AG09319 (cell line): ENCODE data around the gene USP34.
"Not testable (repeated sequence)": the region's sequence is repeated elsewhere in the genome, so short reads cannot be mapped to it uniquely, and the experiment has no call there.

ENCODE experiments used
- DNase-seq: peaks from one replicate; pipeline ENCODE4 v3.0.0-alpha.2; 2010; ENCODE audit warnings: low read depth; ENCODE audit errors: extremely low read depth
- TF ChIP-seq, protein P1 (sequence below): IDR thresholded peaks from 2 replicates; pipeline ENCODE4 v1.5.1; 2011; ENCODE audit warnings: low read depth, mild to moderate bottlenecking, inconsistent platforms, low read length, moderate library complexity

USP34 gene

DNA sequence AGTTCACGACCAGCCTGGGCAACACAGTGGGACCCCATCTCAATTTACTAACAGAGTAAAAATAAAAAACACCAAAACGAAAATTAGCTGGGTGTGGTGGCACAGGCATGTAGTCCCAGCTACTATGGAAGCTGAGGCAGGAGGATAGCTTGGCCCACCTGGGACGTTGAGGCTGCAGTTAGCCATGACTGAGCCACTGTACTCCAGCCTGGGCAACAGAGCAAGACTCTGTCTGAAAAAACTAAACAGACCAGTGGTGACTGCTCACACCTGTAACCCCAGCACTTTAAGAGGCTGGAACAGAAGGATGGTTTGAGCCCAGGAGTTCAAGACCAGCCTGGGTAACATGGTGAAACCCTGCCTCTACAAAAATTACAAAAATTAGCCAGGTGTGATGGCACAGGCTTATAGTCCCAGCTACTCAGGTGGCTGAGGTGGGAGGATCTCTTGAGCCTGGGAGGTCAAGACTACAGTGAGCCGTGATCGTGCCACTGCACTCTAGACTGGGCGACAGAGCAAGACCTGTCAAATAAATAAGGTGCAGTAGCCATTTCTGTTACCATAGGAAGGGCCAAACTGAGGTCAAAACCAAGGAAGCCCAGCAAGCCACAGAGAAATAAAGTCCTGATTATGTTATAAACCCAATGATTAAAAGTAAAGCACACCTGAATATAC is 14.0 kb downstream of the USP34 start:
- TF ChIP-seq, protein P1, sequence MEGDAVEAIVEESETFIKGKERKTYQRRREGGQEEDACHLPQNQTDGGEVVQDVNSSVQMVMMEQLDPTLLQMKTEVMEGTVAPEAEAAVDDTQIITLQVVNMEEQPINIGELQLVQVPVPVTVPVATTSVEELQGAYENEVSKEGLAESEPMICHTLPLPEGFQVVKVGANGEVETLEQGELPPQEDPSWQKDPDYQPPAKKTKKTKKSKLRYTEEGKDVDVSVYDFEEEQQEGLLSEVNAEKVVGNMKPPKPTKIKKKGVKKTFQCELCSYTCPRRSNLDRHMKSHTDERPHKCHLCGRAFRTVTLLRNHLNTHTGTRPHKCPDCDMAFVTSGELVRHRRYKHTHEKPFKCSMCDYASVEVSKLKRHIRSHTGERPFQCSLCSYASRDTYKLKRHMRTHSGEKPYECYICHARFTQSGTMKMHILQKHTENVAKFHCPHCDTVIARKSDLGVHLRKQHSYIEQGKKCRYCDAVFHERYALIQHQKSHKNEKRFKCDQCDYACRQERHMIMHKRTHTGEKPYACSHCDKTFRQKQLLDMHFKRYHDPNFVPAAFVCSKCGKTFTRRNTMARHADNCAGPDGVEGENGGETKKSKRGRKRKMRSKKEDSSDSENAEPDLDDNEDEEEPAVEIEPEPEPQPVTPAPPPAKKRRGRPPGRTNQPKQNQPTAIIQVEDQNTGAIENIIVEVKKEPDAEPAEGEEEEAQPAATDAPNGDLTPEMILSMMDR = no peak
- no peak for DNase-seq

DNA sequence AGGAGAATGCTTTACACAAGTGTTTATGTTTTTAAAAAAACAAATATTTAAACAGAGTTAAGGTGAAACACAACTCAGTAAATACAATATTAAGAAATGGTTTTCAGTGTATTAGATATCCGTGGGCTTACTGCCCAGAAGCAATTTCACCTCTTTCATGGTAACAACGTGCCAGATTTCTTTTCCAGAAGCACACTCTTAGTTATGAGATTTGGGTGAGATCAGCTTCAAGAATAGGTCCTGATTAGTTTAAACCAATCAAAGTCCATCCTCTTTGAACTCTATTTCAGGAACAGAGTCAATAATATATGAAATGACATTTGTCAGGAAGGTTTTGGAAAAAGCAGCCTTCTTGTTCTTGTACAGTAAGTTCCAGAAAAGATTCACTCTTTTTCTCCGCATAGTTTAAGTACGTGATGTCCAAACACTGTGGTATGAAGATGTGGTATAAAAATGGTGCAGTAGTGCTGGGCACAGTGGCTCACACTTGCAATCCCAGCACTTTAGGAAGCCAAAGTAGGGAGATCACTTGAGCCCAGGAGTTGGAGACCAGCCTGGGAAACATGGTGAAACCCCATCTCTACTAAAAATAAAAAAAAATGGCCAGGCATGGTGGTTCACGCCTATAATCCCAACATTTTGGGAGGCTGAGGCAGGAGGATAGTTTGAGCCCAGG is 14.7 kb downstream of the USP34 start:
- DNase-seq = no peak
- TF ChIP-seq, protein P1 = no peak

GRCh38 chr2:61454972-61455371 is 15.9 kb downstream of the USP34 start:
- not testable (repeated sequence) for DNase-seq

- TF ChIP-seq, protein P1 = no peak
- DNase-seq = no peak
Measured at GRCh38 chr2:61454383-61454782, 16.5 kb downstream of the USP34 start.

DNA sequence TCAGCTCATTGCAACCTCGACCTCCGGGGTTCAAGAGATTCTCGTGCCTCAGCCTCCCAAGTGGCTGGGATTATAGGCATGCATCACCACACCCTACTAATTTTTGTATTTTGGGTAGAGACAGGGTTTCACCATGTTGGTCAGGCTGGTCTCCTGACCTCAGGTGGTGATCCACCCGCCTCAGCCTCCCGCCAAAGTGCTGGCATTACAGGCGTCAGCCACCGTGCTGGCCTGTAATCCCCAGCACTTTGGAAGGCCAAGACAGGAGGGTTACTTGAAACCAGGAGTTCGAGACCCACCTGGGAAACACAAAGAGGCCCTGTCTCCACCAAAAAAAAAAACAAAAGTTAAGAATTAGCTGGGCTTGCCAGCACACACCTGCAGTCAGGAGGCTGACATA is 18.5 kb downstream of the USP34 start:
- TF ChIP-seq, protein P1 = no peak

GRCh38 chr2:61451178-61451577 is 19.7 kb downstream of the USP34 start:
- DNase-seq = no peak
- TF ChIP-seq, protein P1 = no peak

More for the DNA sequence above, 18.5 kb downstream of the USP34 start:
- no peak for DNase-seq

GRCh38 chr2:61450144-61450543 is 20.7 kb downstream of the USP34 start:
- DNase-seq = no peak
- TF ChIP-seq, protein P1 = no peak

DNA sequence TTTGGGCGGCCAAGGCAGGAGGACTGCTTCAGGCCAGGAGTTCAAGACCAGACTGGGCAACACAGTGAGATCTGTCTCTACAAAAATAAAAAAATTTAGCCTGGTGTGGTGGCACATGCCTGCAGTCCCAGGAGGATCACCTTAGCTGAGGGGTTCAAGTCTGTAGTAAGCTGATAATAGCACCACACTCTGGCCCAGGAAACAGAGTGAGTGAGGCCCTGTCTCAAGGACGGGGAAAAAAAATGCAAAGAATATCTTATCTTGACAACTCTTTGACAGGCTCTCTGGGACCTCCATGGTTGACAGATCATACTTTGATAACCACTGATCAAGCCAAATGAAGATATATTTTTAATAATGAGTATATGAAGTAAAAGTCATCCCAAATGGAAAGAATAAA is 22.7 kb downstream of the USP34 start:
- DNase-seq = no peak
- TF ChIP-seq, protein P1 = no peak

GRCh38 chr2:61446971-61447370 is 23.9 kb downstream of the USP34 start:
- not testable (repeated sequence) for DNase-seq
